Psoas muscle (tissue), 8 donors: ENCODE measurements around the gene ZNF839. TPM values are rescaled to one million over a fixed set of nuclear protein-coding genes. Genes with fewer than 3 reads are reported as not detected.

Source experiments
- ATAC-seq, 4 donors: fragments of 200-7000 bp; cut with Tn5 transposase; one replicate each; pipeline ENCODE4 v1.9.1; 2020; ENCODE audit warnings: moderate library complexity in 3 of 4, mild to moderate bottlenecking in 2 of 4
- DNase-seq, 2 donors: peaks; one replicate each; pipeline ENCODE4 v3.0.0-alpha.2; 2020
- H3K27ac ChIP-seq: fragments of 200-600 bp; one replicate; pipeline ENCODE4 v1.8.0; 2022
- H3K27me3 ChIP-seq, 3 donors: fragments of 200-600 bp in 1 of 3; one replicate each; pipeline versions ENCODE4 v1.6.1 to v1.8.0; 2013 to 2022; ENCODE audit warnings: low read length in 2 of 3, mild to moderate bottlenecking in 2 of 3, moderate library complexity in 1 of 3; ENCODE audit not compliant: insufficient read depth in 3 of 3
- H3K36me3 ChIP-seq, 2 donors: fragments of 200-600 bp in 1 of 2; one replicate each; pipeline versions ENCODE4 v1.6.1 to v1.8.0; 2013 to 2022; ENCODE audit warnings: low read depth in 1 of 2, mild to moderate bottlenecking in 1 of 2, moderate library complexity in 1 of 2; ENCODE audit not compliant: insufficient read depth in 1 of 2
- H3K4me1 ChIP-seq: fragments of 200-600 bp; one replicate; pipeline ENCODE4 v1.8.0; 2022
- H3K4me3 ChIP-seq: fragments of 200-600 bp; one replicate; pipeline ENCODE4 v1.8.0; 2022; ENCODE audit warnings: mild to moderate bottlenecking
- H3K9me3 ChIP-seq: fragments of 200-600 bp; one replicate; pipeline ENCODE4 v1.8.0; 2022
- CTCF ChIP-seq: fragments of 200-600 bp; IDR thresholded peaks from one replicate; pipeline ENCODE4 v1.8.0; 2022; ENCODE audit warnings: antibody characterized with exemption
- WGBS, 3 donors: extraction: QIAGEN DNeasy Blood & Tissue Kit; methylation state at CpG; one replicate each; pipeline versions ENCODE4 v1.1.6 to v1.1.7; 2013; 5-methylcytosine and 5-hydroxymethylcytosine counted together
- intact Hi-C, 2 donors: fragments of 100-400 bp; cut with DNase I; formaldehyde crosslinking; loops; one replicate each; pipeline versions ENCODE4 v1.11.0 to v1.14.2; 2022
- polyA plus RNA-seq, 3 donors: library from polyadenylated mRNA; stranded (reverse); fragments of 200-250 nt; gene quantifications; one replicate each; pipeline ENCODE4 v1.2.3, GENCODE V29; 2013
- total RNA-seq, 4 donors: library from RNA; stranded (reverse); fragmentation: NEBNext Ultra II Directional in 2 of 4; extraction: Animal tissue kit (Norgen Biotek cat#: 25700) in 2 of 4; gene quantifications; one replicate each; pipeline versions ENCODE4 v1.2.1 to v1.2.4, GENCODE V29; 2021 to 2023
- donor health status: healthy with polysubstance abuse.
- donor health status: DM: no; HTN: no; CAD: no; lungs with moderate emphysema.
- donor health status: Bipolar disorder and iron deficiency.
- donor health status: healthy.
- donor health status: DM: yes; HTN: yes; CAD: no.
- donor health status: DM: no; HTN: no; CAD: no.
- donor health status: DM: no; HTN: no; CAD: no.
- donor health status: DM: yes; HTN: yes; CAD: no.

The ZNF839 gene
- total and polyA plus RNA-seq, 7 donors: 4.6 to 18.2 (median 10.0) TPM

- intact Hi-C loops: no loop called here
- no peak for ATAC-seq
- H3K27ac ChIP-seq: no peak overlapping the region
- H3K27me3 ChIP-seq: no peaks in the 10 kb centered on the region
- H3K4me1 ChIP-seq: no peaks in the 10 kb centered on the region
- TF ChIP-seq CTCF: no peak
- peaks cover 0 to 89% of the 10 kb centered on the region in 2 donors for H3K36me3 ChIP-seq
- no peaks in the 10 kb centered on the region for H3K9me3 ChIP-seq
- WGBS, 3 donors: 93 to 95% (median 94%) methylated on average over 7 of the region's 7 CpGs
- no peak for DNase-seq
- H3K4me3 ChIP-seq: no peak overlapping the region
Observed at GRCh38 chr14:102335163-102335562, 15.6 kb downstream of the ZNF839 start.

GRCh38 chr14:102338724-102339123 is 19.2 kb downstream of the ZNF839 start:
- Histone ChIP-seq H3K9me3 (no peaks in the 10 kb centered on the region), H3K36me3 (peaks cover 0 to 100% of the 10 kb centered on the region in 2 donors), H3K4me1 (no peaks in the 10 kb centered on the region), H3K4me3 (no peak overlapping the region), H3K27ac (no peak overlapping the region), H3K27me3 (no peaks in the 10 kb centered on the region)
- intact Hi-C loops: no loop called here
- DNase-seq: no peak
- TF ChIP-seq CTCF: no peak
- ATAC-seq: no peak
- 82 to 92% (median 87%) methylated on average over 9 of the region's 9 CpGs for WGBS, 3 donors

- H3K27ac ChIP-seq: no peak overlapping the region
- no peaks in the 10 kb centered on the region for H3K4me1 ChIP-seq
- H3K4me3 ChIP-seq: no peak overlapping the region
- no peaks in the 10 kb centered on the region for H3K27me3 ChIP-seq
- ATAC-seq: peak in 1 of 4 donors; percentile 28
- no peaks in the 10 kb centered on the region for H3K9me3 ChIP-seq
- no peak for DNase-seq
- intact Hi-C loops: no loop called here
- H3K36me3 ChIP-seq: peaks cover 0 to 100% of the 10 kb centered on the region in 2 donors
- no peak for TF ChIP-seq CTCF
- WGBS, 3 donors: 90 to 93% (median 92%) methylated on average over 8 of the region's 8 CpGs
Observed at GRCh38 chr14:102341566-102341965, 22.0 kb downstream of the ZNF839 start.

- intact Hi-C loops: no loop called here
- 82 to 83% (median 83%) methylated on average over 5 of the region's 5 CpGs for WGBS, 3 donors
- ATAC-seq: no peak
- no peak for DNase-seq
- H3K4me1 ChIP-seq: no peaks in the 10 kb centered on the region
- H3K4me3 ChIP-seq: no peak overlapping the region
- H3K36me3 ChIP-seq: peaks cover 2 to 100% of the 10 kb centered on the region in 2 donors
- H3K9me3 ChIP-seq: no peaks in the 10 kb centered on the region
- H3K27me3 ChIP-seq: no peaks in the 10 kb centered on the region
- H3K27ac ChIP-seq: no peak overlapping the region
- TF ChIP-seq CTCF: no peak
Observed at GRCh38 chr14:102342238-102342637, 22.7 kb downstream of the ZNF839 start.

GRCh38 chr14:102344084-102344483 is 24.5 kb downstream of the ZNF839 start:
- no peak overlapping the region for H3K4me3 ChIP-seq
- peaks cover 7 to 100% of the 10 kb centered on the region in 2 donors for H3K36me3 ChIP-seq
- DNase-seq (no peak), ATAC-seq (no peak)
- no peak for TF ChIP-seq CTCF
- no peaks in the 10 kb centered on the region for H3K9me3 ChIP-seq
- H3K27me3 ChIP-seq: no peaks in the 10 kb centered on the region
- H3K4me1 ChIP-seq: no peaks in the 10 kb centered on the region
- 86 to 92% (median 90%) methylated on average over 7 of the region's 7 CpGs for WGBS, 3 donors
- no peak overlapping the region for H3K27ac ChIP-seq
- intact Hi-C loops: no loop called here
